ENCODE results near the gene SHROOM4. TPM values are rescaled to one million over a fixed set of nuclear protein-coding genes. Genes with fewer than 3 reads are reported as not detected.

Gene SHROOM4
- total and polyA plus RNA-seq, 9 donors: 4.5 to 8.4 (median 6.3) TPM

GRCh38 chrX:50677789-50678188, 136.2 kb downstream of the SHROOM4 start:
- DNase-seq: no peak
- H3K4me3 ChIP-seq (ENCODE audit: low read length): no peak overlapping the region
- no CpG with 5 or more reads among the region's 1 CpG for WGBS (ENCODE audit: insufficient coverage)
- H3K4me1 ChIP-seq (ENCODE audit: control insufficient read depth, insufficient read depth, low read length): no peaks in the 10 kb centered on the region
- H3K36me3 ChIP-seq (ENCODE audit: control insufficient read depth, insufficient read depth, low read length): no peaks in the 10 kb centered on the region
- H3K27me3 ChIP-seq (ENCODE audit: control insufficient read depth, insufficient read depth, low read length): no peaks in the 10 kb centered on the region
- H3K9me3 ChIP-seq (replicated peaks; ENCODE audit: control insufficient read depth, low read depth, low read length): no peaks in the 10 kb centered on the region
- H3K27ac ChIP-seq (ENCODE audit: low read length): no peak overlapping the region

- Histone ChIP-seq H3K27me3 (ENCODE audit: control insufficient read depth, insufficient read depth, low read length) (peaks cover 8% of the 10 kb centered on the region), H3K36me3 (ENCODE audit: control insufficient read depth, insufficient read depth, low read length) (no peaks in the 10 kb centered on the region), H3K27ac (ENCODE audit: low read length) (no peak overlapping the region), H3K4me3 (ENCODE audit: low read length) (no peak overlapping the region), H3K4me1 (ENCODE audit: control insufficient read depth, insufficient read depth, low read length) (no peaks in the 10 kb centered on the region), H3K9me3 (replicated peaks; ENCODE audit: control insufficient read depth, low read depth, low read length) (no peaks in the 10 kb centered on the region)
- DNase-seq: peak; percentile 56
- no CpG with 5 or more reads among the region's 1 CpG for WGBS (ENCODE audit: insufficient coverage)
Observed at GRCh38 chrX:50671661-50672060, 142.3 kb downstream of the SHROOM4 start.

GRCh38 chrX:50668860-50669259, 145.1 kb downstream of the SHROOM4 start:
- DNase-seq: no peak
- Histone ChIP-seq H3K4me3 (ENCODE audit: low read length) (no peak overlapping the region), H3K36me3 (ENCODE audit: control insufficient read depth, insufficient read depth, low read length) (no peaks in the 10 kb centered on the region), H3K4me1 (ENCODE audit: control insufficient read depth, insufficient read depth, low read length) (no peaks in the 10 kb centered on the region), H3K27me3 (ENCODE audit: control insufficient read depth, insufficient read depth, low read length) (peaks cover 8% of the 10 kb centered on the region), H3K27ac (ENCODE audit: low read length) (no peak overlapping the region), H3K9me3 (replicated peaks; ENCODE audit: control insufficient read depth, low read depth, low read length) (no peaks in the 10 kb centered on the region)
- no CpG with 5 or more reads among the region's 1 CpG for WGBS (ENCODE audit: insufficient coverage)

- H3K27ac ChIP-seq (ENCODE audit: low read length): no peak overlapping the region
Observed at GRCh38 chrX:50648156-50648555, 165.8 kb downstream of the SHROOM4 start.

GRCh38 chrX:50644496-50644895, 169.5 kb downstream of the SHROOM4 start:
- DNase-seq: no peak
- Histone ChIP-seq H3K4me1 (ENCODE audit: control insufficient read depth, insufficient read depth, low read length) (no peaks in the 10 kb centered on the region), H3K4me3 (ENCODE audit: low read length) (no peak overlapping the region), H3K27ac (ENCODE audit: low read length) (no peak overlapping the region), H3K27me3 (ENCODE audit: control insufficient read depth, insufficient read depth, low read length) (peaks cover 34% of the 10 kb centered on the region), H3K9me3 (replicated peaks; ENCODE audit: control insufficient read depth, low read depth, low read length) (no peaks in the 10 kb centered on the region), H3K36me3 (ENCODE audit: control insufficient read depth, insufficient read depth, low read length) (no peaks in the 10 kb centered on the region)

More at GRCh38 chrX:50648156-50648555, 165.8 kb downstream of the SHROOM4 start:
- Histone ChIP-seq H3K27me3 (ENCODE audit: control insufficient read depth, insufficient read depth, low read length) (peaks cover 30% of the 10 kb centered on the region), H3K4me1 (ENCODE audit: control insufficient read depth, insufficient read depth, low read length) (no peaks in the 10 kb centered on the region), H3K4me3 (ENCODE audit: low read length) (no peak overlapping the region), H3K9me3 (replicated peaks; ENCODE audit: control insufficient read depth, low read depth, low read length) (no peaks in the 10 kb centered on the region), H3K36me3 (ENCODE audit: control insufficient read depth, insufficient read depth, low read length) (no peaks in the 10 kb centered on the region)
- DNase-seq: no peak

- DNase-seq: peak; percentile 9
- WGBS (ENCODE audit: insufficient coverage): no CpG with 5 or more reads among the region's 7 CpGs
- H3K4me1 ChIP-seq (ENCODE audit: control insufficient read depth, insufficient read depth, low read length): no peaks in the 10 kb centered on the region
- H3K27me3 ChIP-seq (ENCODE audit: control insufficient read depth, insufficient read depth, low read length): peaks cover 31% of the 10 kb centered on the region
- no peak overlapping the region for H3K4me3 ChIP-seq (ENCODE audit: low read length)
- H3K9me3 ChIP-seq (replicated peaks; ENCODE audit: control insufficient read depth, low read depth, low read length): no peaks in the 10 kb centered on the region
- H3K27ac ChIP-seq (ENCODE audit: low read length): no peak overlapping the region
- H3K36me3 ChIP-seq (ENCODE audit: control insufficient read depth, insufficient read depth, low read length): no peaks in the 10 kb centered on the region
Observed at GRCh38 chrX:50643525-50644137, 170.4 kb downstream of the SHROOM4 start.

GRCh38 chrX:50638123-50638522, 175.9 kb downstream of the SHROOM4 start:
- DNase-seq: peak; percentile 19
- H3K9me3 ChIP-seq (replicated peaks; ENCODE audit: control insufficient read depth, low read depth, low read length): no peaks in the 10 kb centered on the region
- WGBS (ENCODE audit: insufficient coverage): 67% methylated on average over 1 of the region's 3 CpGs
- H3K27ac ChIP-seq (ENCODE audit: low read length): no peak overlapping the region
- no peak overlapping the region for H3K4me3 ChIP-seq (ENCODE audit: low read length)
- peaks cover 38% of the 10 kb centered on the region for H3K27me3 ChIP-seq (ENCODE audit: control insufficient read depth, insufficient read depth, low read length)
- H3K36me3 ChIP-seq (ENCODE audit: control insufficient read depth, insufficient read depth, low read length): no peaks in the 10 kb centered on the region
- H3K4me1 ChIP-seq (ENCODE audit: control insufficient read depth, insufficient read depth, low read length): no peaks in the 10 kb centered on the region

GRCh38 chrX:50635817-50636365, 178.1 kb downstream of the SHROOM4 start:
- no peaks in the 10 kb centered on the region for H3K36me3 ChIP-seq (ENCODE audit: control insufficient read depth, insufficient read depth, low read length)
- DNase-seq: peak; percentile 32
- no peaks in the 10 kb centered on the region for H3K9me3 ChIP-seq (replicated peaks; ENCODE audit: control insufficient read depth, low read depth, low read length)
- H3K27me3 ChIP-seq (ENCODE audit: control insufficient read depth, insufficient read depth, low read length): peaks cover 38% of the 10 kb centered on the region
- H3K27ac ChIP-seq (ENCODE audit: low read length): no peak overlapping the region
- H3K4me1 ChIP-seq (ENCODE audit: control insufficient read depth, insufficient read depth, low read length): no peaks in the 10 kb centered on the region
- 66% methylated on average over 3 of the region's 4 CpGs for WGBS (ENCODE audit: insufficient coverage)
- H3K4me3 ChIP-seq (ENCODE audit: low read length): no peak overlapping the region

GRCh38 chrX:50635162-50635561, 178.8 kb downstream of the SHROOM4 start:
- no peak for DNase-seq
- Histone ChIP-seq H3K4me1 (ENCODE audit: control insufficient read depth, insufficient read depth, low read length) (no peaks in the 10 kb centered on the region), H3K27me3 (ENCODE audit: control insufficient read depth, insufficient read depth, low read length) (peaks cover 38% of the 10 kb centered on the region), H3K27ac (ENCODE audit: low read length) (no peak overlapping the region), H3K4me3 (ENCODE audit: low read length) (no peak overlapping the region), H3K9me3 (replicated peaks; ENCODE audit: control insufficient read depth, low read depth, low read length) (no peaks in the 10 kb centered on the region), H3K36me3 (ENCODE audit: control insufficient read depth, insufficient read depth, low read length) (no peaks in the 10 kb centered on the region)
- WGBS (ENCODE audit: insufficient coverage): 80% methylated on average over 9 of the region's 9 CpGs

- H3K27ac ChIP-seq (ENCODE audit: low read length): no peak overlapping the region
- H3K36me3 ChIP-seq (ENCODE audit: control insufficient read depth, insufficient read depth, low read length): no peaks in the 10 kb centered on the region
- H3K27me3 ChIP-seq (ENCODE audit: control insufficient read depth, insufficient read depth, low read length): peaks cover 30% of the 10 kb centered on the region
- H3K4me3 ChIP-seq (ENCODE audit: low read length): no peak overlapping the region
- H3K9me3 ChIP-seq (replicated peaks; ENCODE audit: control insufficient read depth, low read depth, low read length): no peaks in the 10 kb centered on the region
- no peak for DNase-seq
- 72% methylated on average over 5 of the region's 6 CpGs for WGBS (ENCODE audit: insufficient coverage)
- no peaks in the 10 kb centered on the region for H3K4me1 ChIP-seq (ENCODE audit: control insufficient read depth, insufficient read depth, low read length)
Observed at GRCh38 chrX:50629774-50630173, 184.2 kb downstream of the SHROOM4 start.

- no peak overlapping the region for H3K27ac ChIP-seq (ENCODE audit: low read length)
- DNase-seq: no peak
- peaks cover 23% of the 10 kb centered on the region for H3K27me3 ChIP-seq (ENCODE audit: control insufficient read depth, insufficient read depth, low read length)
- 80% methylated on average over 1 of the region's 2 CpGs for WGBS (ENCODE audit: insufficient coverage)
- H3K4me3 ChIP-seq (ENCODE audit: low read length): no peak overlapping the region
- no peaks in the 10 kb centered on the region for H3K4me1 ChIP-seq (ENCODE audit: control insufficient read depth, insufficient read depth, low read length)
- H3K36me3 ChIP-seq (ENCODE audit: control insufficient read depth, insufficient read depth, low read length): no peaks in the 10 kb centered on the region
- no peaks in the 10 kb centered on the region for H3K9me3 ChIP-seq (replicated peaks; ENCODE audit: control insufficient read depth, low read depth, low read length)
Observed at GRCh38 chrX:50627696-50628095, 186.3 kb downstream of the SHROOM4 start.

All from muscle of leg (tissue), 11 donors.